ENCODE results near the gene FAF1.
A peak's percentile ranks its signal among the peaks of the same experiment; 100 is the strongest.
"Not testable (repeated sequence)": the region's sequence is repeated elsewhere in the genome, so short reads cannot be mapped to it uniquely, and the experiment has no call there.

FAF1 gene

GRCh38 chr1:50910356-50910755 lies 49.7 kb downstream of the FAF1 start:
- DNase-seq (ENCODE audit: low read depth): not testable (repeated sequence)

GRCh38 chr1:50907610-50908009 lies 52.5 kb downstream of the FAF1 start:
- not testable (repeated sequence) for DNase-seq (ENCODE audit: low read depth)

- DNase-seq (ENCODE audit: low read depth): not testable (repeated sequence)
These were observed 54.0 kb downstream of the FAF1 start for GRCh38 chr1:50906050-50906449.

- DNase-seq (ENCODE audit: low read depth): no peak
These were observed 57.6 kb downstream of the FAF1 start for GRCh38 chr1:50902419-50902818.

- DNase-seq (ENCODE audit: low read depth): no peak
These were observed 58.2 kb downstream of the FAF1 start for GRCh38 chr1:50901872-50902271.

GRCh38 chr1:50898773-50899172 lies 61.3 kb downstream of the FAF1 start:
- DNase-seq (ENCODE audit: low read depth): no peak

GRCh38 chr1:50894340-50894739 lies 65.7 kb downstream of the FAF1 start:
- DNase-seq (ENCODE audit: low read depth): no peak

GRCh38 chr1:50893466-50893865 lies 66.6 kb downstream of the FAF1 start:
- DNase-seq (ENCODE audit: low read depth): no peak

GRCh38 chr1:50887555-50887954 lies 72.5 kb downstream of the FAF1 start:
- not testable (repeated sequence) for DNase-seq (ENCODE audit: low read depth)

GRCh38 chr1:50880373-50880772 lies 79.7 kb downstream of the FAF1 start:
- no peak for DNase-seq (ENCODE audit: low read depth)

GRCh38 chr1:50879137-50879536 lies 80.9 kb downstream of the FAF1 start:
- DNase-seq (ENCODE audit: low read depth): no peak

- DNase-seq (ENCODE audit: low read depth): no peak
These were observed 81.6 kb downstream of the FAF1 start for GRCh38 chr1:50878434-50878833.

GRCh38 chr1:50877641-50878040 lies 82.4 kb downstream of the FAF1 start:
- DNase-seq (ENCODE audit: low read depth): no peak

- DNase-seq (ENCODE audit: low read depth): peak; percentile 12
These were observed 86.4 kb downstream of the FAF1 start for GRCh38 chr1:50873458-50874187.

- DNase-seq (ENCODE audit: low read depth): not testable (repeated sequence)
These were observed 95.2 kb downstream of the FAF1 start for GRCh38 chr1:50864845-50865244.

- DNase-seq (ENCODE audit: low read depth): no peak
These were observed 98.3 kb downstream of the FAF1 start for GRCh38 chr1:50861772-50862171.

- no peak for DNase-seq (ENCODE audit: low read depth)
These were observed 99.4 kb downstream of the FAF1 start for GRCh38 chr1:50860702-50861101.

- DNase-seq (ENCODE audit: low read depth): no peak
These were observed 99.8 kb downstream of the FAF1 start for GRCh38 chr1:50860256-50860655.

GRCh38 chr1:50859657-50860056 lies 100.4 kb downstream of the FAF1 start:
- no peak for DNase-seq (ENCODE audit: low read depth)

- DNase-seq (ENCODE audit: low read depth): no peak
These were observed 101.3 kb downstream of the FAF1 start for GRCh38 chr1:50858761-50859160.

- DNase-seq (ENCODE audit: low read depth): no peak
These were observed 102.4 kb downstream of the FAF1 start for GRCh38 chr1:50857702-50858101.

GRCh38 chr1:50853325-50853724 lies 106.7 kb downstream of the FAF1 start:
- DNase-seq (ENCODE audit: low read depth): no peak

- no peak for DNase-seq (ENCODE audit: low read depth)
These were observed 107.2 kb downstream of the FAF1 start for GRCh38 chr1:50852889-50853288.

GRCh38 chr1:50851466-50851865 lies 108.6 kb downstream of the FAF1 start:
- no peak for DNase-seq (ENCODE audit: low read depth)
